ENCODE data around the gene MAZ. TPM values are rescaled to one million over a fixed set of nuclear protein-coding genes. Genes with fewer than 3 reads are reported as not detected.

Gene MAZ
- total and polyA plus RNA-seq, 4 donors = 94.9 to 170 (median 136) TPM

DNA sequence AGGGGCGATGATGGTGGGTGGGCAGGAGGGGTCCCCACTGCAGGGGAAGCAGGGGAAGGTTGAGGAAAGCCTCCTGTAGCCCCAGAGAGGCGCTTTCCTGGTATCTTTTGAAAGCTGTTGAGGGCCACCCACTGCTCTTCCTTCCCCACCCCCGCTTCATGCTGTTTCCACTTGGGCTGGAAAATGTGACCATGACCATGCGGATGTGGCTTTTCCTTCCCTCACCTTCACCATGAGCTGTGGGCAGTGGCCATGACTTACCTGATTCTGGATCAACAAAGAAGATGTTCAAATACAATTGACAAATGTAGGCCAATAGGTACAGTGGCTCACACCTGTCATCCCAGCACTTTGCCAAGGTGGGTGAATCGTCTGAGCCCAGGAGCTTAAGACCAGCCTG is 27.8 kb downstream of the MAZ start:
- no peak for ATAC-seq (ENCODE audit: insufficient read depth, low FRiP score)
- TF ChIP-seq, protein P1, sequence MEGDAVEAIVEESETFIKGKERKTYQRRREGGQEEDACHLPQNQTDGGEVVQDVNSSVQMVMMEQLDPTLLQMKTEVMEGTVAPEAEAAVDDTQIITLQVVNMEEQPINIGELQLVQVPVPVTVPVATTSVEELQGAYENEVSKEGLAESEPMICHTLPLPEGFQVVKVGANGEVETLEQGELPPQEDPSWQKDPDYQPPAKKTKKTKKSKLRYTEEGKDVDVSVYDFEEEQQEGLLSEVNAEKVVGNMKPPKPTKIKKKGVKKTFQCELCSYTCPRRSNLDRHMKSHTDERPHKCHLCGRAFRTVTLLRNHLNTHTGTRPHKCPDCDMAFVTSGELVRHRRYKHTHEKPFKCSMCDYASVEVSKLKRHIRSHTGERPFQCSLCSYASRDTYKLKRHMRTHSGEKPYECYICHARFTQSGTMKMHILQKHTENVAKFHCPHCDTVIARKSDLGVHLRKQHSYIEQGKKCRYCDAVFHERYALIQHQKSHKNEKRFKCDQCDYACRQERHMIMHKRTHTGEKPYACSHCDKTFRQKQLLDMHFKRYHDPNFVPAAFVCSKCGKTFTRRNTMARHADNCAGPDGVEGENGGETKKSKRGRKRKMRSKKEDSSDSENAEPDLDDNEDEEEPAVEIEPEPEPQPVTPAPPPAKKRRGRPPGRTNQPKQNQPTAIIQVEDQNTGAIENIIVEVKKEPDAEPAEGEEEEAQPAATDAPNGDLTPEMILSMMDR (IDR thresholded peaks at IDR 0.05; ENCODE audit: control extremely low read depth, extremely low read depth) = no peak
- Histone ChIP-seq H3K27me3 (ENCODE audit: control insufficient read depth in 3 of 3, insufficient read depth in 3 of 3, low read length in 2 of 3) (peaks cover 0 to 2% (median 0%) of the 10 kb centered on the region in 3 donors), H3K4me1 (ENCODE audit: control insufficient read depth in 5 of 5, insufficient read depth in 5 of 5, low read length in 5 of 5) (peaks cover 0 to 2% (median 0%) of the 10 kb centered on the region in 5 donors), H3K36me3 (ENCODE audit: control insufficient read depth in 4 of 4, insufficient read depth in 4 of 4, low read length in 4 of 4) (peaks cover 0 to 66% (median 0%) of the 10 kb centered on the region in 4 donors), H3K9ac (ENCODE audit: insufficient read depth in 1 of 2, low read length in 2 of 2) (no peak overlapping the region), H3K27ac (ENCODE audit: low read depth in 1 of 2, low read length in 1 of 2) (no peak overlapping the region), H3K9me3 (ENCODE audit: control insufficient read depth in 4 of 4, insufficient read depth in 3 of 4, low read length in 3 of 4) (no peaks in the 10 kb centered on the region), H3K4me3 (no peak overlapping the region)
- WGBS, 2 donors = 94 to 96% methylated on average over 5 of the region's 5 CpGs
- no peak for DNase-seq

DNA sequence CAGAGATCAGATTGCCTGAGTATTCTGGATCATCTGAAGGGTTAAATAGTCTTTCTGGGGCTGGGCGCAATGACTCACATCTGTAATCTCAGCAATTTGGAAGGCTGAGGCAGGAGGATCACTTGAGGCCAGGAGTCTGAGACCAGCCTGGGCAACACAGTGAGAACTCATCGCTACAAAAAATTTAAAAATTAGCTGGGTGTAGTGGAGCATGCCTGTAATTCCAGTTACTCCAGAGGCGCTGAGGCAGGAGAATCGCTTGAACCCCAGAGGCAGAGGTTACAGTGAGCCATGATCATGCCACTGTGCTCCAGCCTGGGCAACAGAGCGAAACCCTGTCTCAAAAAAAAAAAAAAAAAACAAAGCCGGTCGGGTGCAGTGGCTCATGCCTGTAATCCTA is 29.6 kb downstream of the MAZ start:
- Histone ChIP-seq H3K27me3 (ENCODE audit: control insufficient read depth in 3 of 3, insufficient read depth in 3 of 3, low read length in 2 of 3) (peaks cover 0 to 2% (median 0%) of the 10 kb centered on the region in 3 donors), H3K36me3 (ENCODE audit: control insufficient read depth in 4 of 4, insufficient read depth in 4 of 4, low read length in 4 of 4) (peaks cover 0 to 68% (median 0%) of the 10 kb centered on the region in 4 donors)

DNA sequence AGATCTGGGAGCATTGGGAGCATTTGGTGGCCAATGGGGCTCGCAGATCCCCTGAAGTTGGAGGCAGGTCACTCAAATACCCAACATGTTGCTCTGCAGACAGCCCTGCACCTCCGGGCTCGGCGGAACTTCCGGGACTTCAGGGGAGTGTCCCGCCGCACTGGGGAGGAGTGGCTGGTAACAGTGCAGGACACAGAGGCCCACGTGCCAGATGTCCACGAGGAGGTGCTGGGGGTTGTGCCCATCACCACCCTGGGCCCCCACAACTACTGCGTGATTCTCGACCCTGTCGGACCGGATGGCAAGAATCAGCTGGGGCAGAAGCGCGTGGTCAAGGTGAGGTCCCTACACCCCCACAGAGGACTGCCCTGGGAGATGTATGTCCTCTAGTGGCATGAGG is 30.3 kb downstream of the MAZ start:
- Histone ChIP-seq H3K4me3 (no peak overlapping the region), H3K9me3 (ENCODE audit: control insufficient read depth in 4 of 4, insufficient read depth in 3 of 4, low read length in 3 of 4) (no peaks in the 10 kb centered on the region), H3K9ac (ENCODE audit: insufficient read depth in 1 of 2, low read length in 2 of 2) (no peak overlapping the region), H3K4me1 (ENCODE audit: control insufficient read depth in 5 of 5, insufficient read depth in 5 of 5, low read length in 5 of 5) (no peaks in the 10 kb centered on the region), H3K27ac (ENCODE audit: low read depth in 1 of 2, low read length in 1 of 2) (no peak overlapping the region), H3K36me3 (ENCODE audit: control insufficient read depth in 4 of 4, insufficient read depth in 4 of 4, low read length in 4 of 4) (peaks cover 0 to 69% (median 1%) of the 10 kb centered on the region in 4 donors), H3K27me3 (ENCODE audit: control insufficient read depth in 3 of 3, insufficient read depth in 3 of 3, low read length in 2 of 3) (peaks cover 0 to 2% (median 0%) of the 10 kb centered on the region in 3 donors)
- ATAC-seq (ENCODE audit: insufficient read depth, low FRiP score) (no peak), DNase-seq (no peak)
- WGBS, 2 donors = 87 to 94% methylated on average over 15 of the region's 15 CpGs
- TF ChIP-seq, protein P1 (IDR thresholded peaks at IDR 0.05; ENCODE audit: control extremely low read depth, extremely low read depth) = no peak

More for the DNA sequence above, 29.6 kb downstream of the MAZ start:
- Histone ChIP-seq H3K9ac (ENCODE audit: insufficient read depth in 1 of 2, low read length in 2 of 2) (no peak overlapping the region), H3K9me3 (ENCODE audit: control insufficient read depth in 4 of 4, insufficient read depth in 3 of 4, low read length in 3 of 4) (no peaks in the 10 kb centered on the region), H3K27ac (ENCODE audit: low read depth in 1 of 2, low read length in 1 of 2) (no peak overlapping the region), H3K4me1 (ENCODE audit: control insufficient read depth in 5 of 5, insufficient read depth in 5 of 5, low read length in 5 of 5) (no peaks in the 10 kb centered on the region), H3K4me3 (no peak overlapping the region)
- WGBS, 2 donors = 91 to 97% methylated on average over 7 of the region's 7 CpGs
- ATAC-seq (ENCODE audit: insufficient read depth, low FRiP score) = no peak
- DNase-seq = no peak
- TF ChIP-seq, protein P1 (IDR thresholded peaks at IDR 0.05; ENCODE audit: control extremely low read depth, extremely low read depth) = no peak

DNA sequence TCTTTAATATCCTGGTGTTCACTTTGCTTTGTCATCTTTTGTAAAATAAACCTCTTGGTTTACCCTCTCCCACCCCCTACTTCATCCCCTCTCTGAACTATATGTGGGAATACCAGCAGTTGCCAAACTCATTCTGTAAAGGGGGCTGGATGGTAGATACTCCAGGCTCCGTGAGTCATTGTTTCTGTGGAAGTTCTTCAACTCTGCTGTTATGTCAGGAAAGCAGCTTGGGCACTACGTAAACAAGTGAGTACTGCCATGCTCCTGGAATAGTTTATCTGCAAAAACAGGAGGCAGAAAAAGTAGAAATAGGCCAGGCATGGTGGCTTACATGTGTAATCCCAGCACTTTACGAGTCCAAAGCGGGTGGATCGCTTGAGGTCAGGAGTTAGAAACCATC is 31.5 kb downstream of the MAZ start:
- no peak for DNase-seq
- no peak overlapping the region for H3K9ac ChIP-seq (ENCODE audit: insufficient read depth in 1 of 2, low read length in 2 of 2)
- H3K27me3 ChIP-seq (ENCODE audit: control insufficient read depth in 3 of 3, insufficient read depth in 3 of 3, low read length in 2 of 3) = peaks cover 0 to 2% (median 0%) of the 10 kb centered on the region in 3 donors
- no peaks in the 10 kb centered on the region for H3K9me3 ChIP-seq (ENCODE audit: control insufficient read depth in 4 of 4, insufficient read depth in 3 of 4, low read length in 3 of 4)
- H3K27ac ChIP-seq (ENCODE audit: low read depth in 1 of 2, low read length in 1 of 2) = no peak overlapping the region
- WGBS, 2 donors = 94 to 95% methylated on average over 5 of the region's 5 CpGs
- H3K4me1 ChIP-seq (ENCODE audit: control insufficient read depth in 5 of 5, insufficient read depth in 5 of 5, low read length in 5 of 5) = no peaks in the 10 kb centered on the region
- peaks cover 0 to 74% (median 2%) of the 10 kb centered on the region in 4 donors for H3K36me3 ChIP-seq (ENCODE audit: control insufficient read depth in 4 of 4, insufficient read depth in 4 of 4, low read length in 4 of 4)
- ATAC-seq (ENCODE audit: insufficient read depth, low FRiP score) = no peak
- TF ChIP-seq, protein P1 (IDR thresholded peaks at IDR 0.05; ENCODE audit: control extremely low read depth, extremely low read depth) = no peak
- no peak overlapping the region for H3K4me3 ChIP-seq

Measured in lung (tissue), 12 donors.